Measurements from ENCODE around the gene PCSK2. TPM values are rescaled to one million over a fixed set of nuclear protein-coding genes. Genes with fewer than 3 reads are reported as not detected.

PCSK2 gene
- polyA plus RNA-seq, 2 of the 4 experiments (the other 2 are of a cell fraction), result 0.01 TPM; not detected in 1

DNA sequence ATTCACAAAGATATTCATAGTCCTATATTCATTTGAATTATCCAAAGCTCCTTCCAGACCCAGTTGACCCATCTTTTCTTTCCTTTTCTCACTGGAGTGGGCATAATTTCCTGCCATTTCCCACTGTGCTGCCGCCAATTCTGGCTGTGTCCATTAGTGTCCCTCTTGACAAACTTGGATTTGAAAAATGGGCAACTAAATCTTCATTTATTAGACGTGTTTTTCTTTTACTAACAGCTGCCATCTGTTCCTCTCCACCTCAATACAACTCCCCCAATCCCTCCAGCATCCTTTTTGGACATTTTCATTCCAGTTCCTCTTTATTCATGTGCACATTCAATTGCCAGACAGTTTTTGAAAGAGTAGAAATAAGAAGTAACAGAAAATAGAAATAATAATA, 90.5 kb downstream of the PCSK2 start:
- POLR2A ChIA-PET, result no interaction called here
- 0% methylated on average over 2 of the region's 2 CpGs for WGBS (ENCODE audit: missing lambda C conversion rate)
- FAIRE-seq, result no peak

DNA sequence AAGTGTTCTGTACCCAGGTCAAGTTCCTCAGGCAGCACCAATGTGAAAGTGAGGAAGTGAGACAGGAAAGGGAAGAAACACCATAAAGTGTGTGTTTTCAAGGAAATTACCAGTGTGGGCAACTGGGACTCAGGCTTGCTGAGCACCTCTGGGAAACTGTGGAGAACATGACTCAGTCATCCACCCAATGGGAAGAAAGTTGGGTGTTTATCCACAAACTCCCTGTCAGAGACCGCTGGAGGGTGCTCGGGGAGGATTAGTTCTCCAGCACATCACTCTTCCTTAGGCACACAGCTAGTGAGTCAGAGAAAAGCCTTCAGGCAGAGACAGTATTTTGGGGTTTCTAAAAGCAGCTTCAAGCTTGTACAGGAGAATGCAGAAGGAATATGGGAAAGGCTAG, 93.6 kb downstream of the PCSK2 start:
- POLR2A ChIA-PET, result no interaction called here
- Histone ChIP-seq H3K27ac (no peak overlapping the region), H3K9me3 (no peaks in the 10 kb centered on the region), H3K4me2 (no peak overlapping the region), H3K4me1 (no peaks in the 10 kb centered on the region), H3K4me3 (no peak overlapping the region)
- WGBS (ENCODE audit: missing lambda C conversion rate), result 2% methylated on average over 2 of the region's 2 CpGs
- CTCF ChIA-PET, result no interaction called here
- FAIRE-seq (no peak), ATAC-seq (no peak), DNase-seq (ENCODE audit: low read depth in 1 of 2, low spot score in 1 of 2) (no peak)
- TF ChIP-seq EP300 (IDR thresholded peaks at IDR 0.05) (no peak), POLR2AphosphoS2 (conservative IDR thresholded peaks at IDR 0.05; ENCODE audit: low read length) (no peak), JUNB (IDR thresholded peaks at IDR 0.05) (no peak), NFE2L2 (conservative IDR thresholded peaks at IDR 0.05; ENCODE audit: low read length) (no peak), EHMT2 (IDR thresholded peaks at IDR 0.05; ENCODE audit: low read depth) (no peak), HEYL (CRISPR knock-in tag; IDR thresholded peaks at IDR 0.05) (no peak), KDM5A (IDR thresholded peaks at IDR 0.05) (no peak), BHLHE40 (IDR thresholded peaks at IDR 0.05; ENCODE audit: low read depth, low read length) (no peak), POLR2A (IDR thresholded peaks at IDR 0.05; ENCODE audit: low read length) (no peak), RCOR1 (IDR thresholded peaks at IDR 0.05; ENCODE audit: low read depth, low read length) (no peak)
- TF ChIP-seq, protein P1, sequence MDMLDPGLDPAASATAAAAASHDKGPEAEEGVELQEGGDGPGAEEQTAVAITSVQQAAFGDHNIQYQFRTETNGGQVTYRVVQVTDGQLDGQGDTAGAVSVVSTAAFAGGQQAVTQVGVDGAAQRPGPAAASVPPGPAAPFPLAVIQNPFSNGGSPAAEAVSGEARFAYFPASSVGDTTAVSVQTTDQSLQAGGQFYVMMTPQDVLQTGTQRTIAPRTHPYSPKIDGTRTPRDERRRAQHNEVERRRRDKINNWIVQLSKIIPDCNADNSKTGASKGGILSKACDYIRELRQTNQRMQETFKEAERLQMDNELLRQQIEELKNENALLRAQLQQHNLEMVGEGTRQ (IDR thresholded peaks at IDR 0.05), result no peak
- TF ChIP-seq, protein P2, sequence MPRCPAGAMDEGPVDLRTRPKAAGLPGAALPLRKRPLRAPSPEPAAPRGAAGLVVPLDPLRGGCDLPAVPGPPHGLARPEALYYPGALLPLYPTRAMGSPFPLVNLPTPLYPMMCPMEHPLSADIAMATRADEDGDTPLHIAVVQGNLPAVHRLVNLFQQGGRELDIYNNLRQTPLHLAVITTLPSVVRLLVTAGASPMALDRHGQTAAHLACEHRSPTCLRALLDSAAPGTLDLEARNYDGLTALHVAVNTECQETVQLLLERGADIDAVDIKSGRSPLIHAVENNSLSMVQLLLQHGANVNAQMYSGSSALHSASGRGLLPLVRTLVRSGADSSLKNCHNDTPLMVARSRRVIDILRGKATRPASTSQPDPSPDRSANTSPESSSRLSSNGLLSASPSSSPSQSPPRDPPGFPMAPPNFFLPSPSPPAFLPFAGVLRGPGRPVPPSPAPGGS (IDR thresholded peaks at IDR 0.05), result no peak
- TF ChIP-seq, protein P3, sequence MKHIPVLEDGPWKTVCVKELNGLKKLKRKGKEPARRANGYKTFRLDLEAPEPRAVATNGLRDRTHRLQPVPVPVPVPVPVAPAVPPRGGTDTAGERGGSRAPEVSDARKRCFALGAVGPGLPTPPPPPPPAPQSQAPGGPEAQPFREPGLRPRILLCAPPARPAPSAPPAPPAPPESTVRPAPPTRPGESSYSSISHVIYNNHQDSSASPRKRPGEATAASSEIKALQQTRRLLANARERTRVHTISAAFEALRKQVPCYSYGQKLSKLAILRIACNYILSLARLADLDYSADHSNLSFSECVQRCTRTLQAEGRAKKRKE (CRISPR knock-in tag; IDR thresholded peaks at IDR 0.05; ENCODE audit: low read depth), result no peak

More for the DNA sequence above, 90.5 kb downstream of the PCSK2 start:
- DNase-seq (ENCODE audit: low read depth in 1 of 2, low spot score in 1 of 2), result no peak
- Histone ChIP-seq H3K9me3 (no peaks in the 10 kb centered on the region), H3K27ac (no peak overlapping the region), H3K4me3 (no peak overlapping the region), H3K4me1 (no peaks in the 10 kb centered on the region), H3K4me2 (no peak overlapping the region)
- TF ChIP-seq, protein P4, sequence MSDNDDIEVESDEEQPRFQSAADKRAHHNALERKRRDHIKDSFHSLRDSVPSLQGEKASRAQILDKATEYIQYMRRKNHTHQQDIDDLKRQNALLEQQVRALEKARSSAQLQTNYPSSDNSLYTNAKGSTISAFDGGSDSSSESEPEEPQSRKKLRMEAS (IDR thresholded peaks at IDR 0.05), result no peak
- TF ChIP-seq SMC3 (IDR thresholded peaks at IDR 0.05) (no peak), MAFK (IDR thresholded peaks at IDR 0.05; ENCODE audit: partially characterized antibody) (no peak), PHF8 (IDR thresholded peaks at IDR 0.05; ENCODE audit: borderline replicate concordance, low read depth) (no peak), NPAS2 (CRISPR knock-in tag; IDR thresholded peaks at IDR 0.05; ENCODE audit: borderline replicate concordance) (no peak), CEBPB (IDR thresholded peaks at IDR 0.05) (no peak), JUNB (IDR thresholded peaks at IDR 0.05) (no peak), EHF (CRISPR knock-in tag; IDR thresholded peaks at IDR 0.05) (no peak), MAZ (IDR thresholded peaks at IDR 0.05; ENCODE audit: borderline replicate concordance, low read depth, low read length) (no peak)
- TF ChIP-seq, protein P3 (CRISPR knock-in tag; IDR thresholded peaks at IDR 0.05; ENCODE audit: low read depth), result no peak
- TF ChIP-seq, protein P5, sequence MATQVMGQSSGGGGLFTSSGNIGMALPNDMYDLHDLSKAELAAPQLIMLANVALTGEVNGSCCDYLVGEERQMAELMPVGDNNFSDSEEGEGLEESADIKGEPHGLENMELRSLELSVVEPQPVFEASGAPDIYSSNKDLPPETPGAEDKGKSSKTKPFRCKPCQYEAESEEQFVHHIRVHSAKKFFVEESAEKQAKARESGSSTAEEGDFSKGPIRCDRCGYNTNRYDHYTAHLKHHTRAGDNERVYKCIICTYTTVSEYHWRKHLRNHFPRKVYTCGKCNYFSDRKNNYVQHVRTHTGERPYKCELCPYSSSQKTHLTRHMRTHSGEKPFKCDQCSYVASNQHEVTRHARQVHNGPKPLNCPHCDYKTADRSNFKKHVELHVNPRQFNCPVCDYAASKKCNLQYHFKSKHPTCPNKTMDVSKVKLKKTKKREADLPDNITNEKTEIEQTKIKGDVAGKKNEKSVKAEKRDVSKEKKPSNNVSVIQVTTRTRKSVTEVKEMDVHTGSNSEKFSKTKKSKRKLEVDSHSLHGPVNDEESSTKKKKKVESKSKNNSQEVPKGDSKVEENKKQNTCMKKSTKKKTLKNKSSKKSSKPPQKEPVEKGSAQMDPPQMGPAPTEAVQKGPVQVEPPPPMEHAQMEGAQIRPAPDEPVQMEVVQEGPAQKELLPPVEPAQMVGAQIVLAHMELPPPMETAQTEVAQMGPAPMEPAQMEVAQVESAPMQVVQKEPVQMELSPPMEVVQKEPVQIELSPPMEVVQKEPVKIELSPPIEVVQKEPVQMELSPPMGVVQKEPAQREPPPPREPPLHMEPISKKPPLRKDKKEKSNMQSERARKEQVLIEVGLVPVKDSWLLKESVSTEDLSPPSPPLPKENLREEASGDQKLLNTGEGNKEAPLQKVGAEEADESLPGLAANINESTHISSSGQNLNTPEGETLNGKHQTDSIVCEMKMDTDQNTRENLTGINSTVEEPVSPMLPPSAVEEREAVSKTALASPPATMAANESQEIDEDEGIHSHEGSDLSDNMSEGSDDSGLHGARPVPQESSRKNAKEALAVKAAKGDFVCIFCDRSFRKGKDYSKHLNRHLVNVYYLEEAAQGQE (IDR thresholded peaks at IDR 0.05), result no peak
- TF ChIP-seq, protein P1 (IDR thresholded peaks at IDR 0.05), result no peak
- TF ChIP-seq, protein P6, sequence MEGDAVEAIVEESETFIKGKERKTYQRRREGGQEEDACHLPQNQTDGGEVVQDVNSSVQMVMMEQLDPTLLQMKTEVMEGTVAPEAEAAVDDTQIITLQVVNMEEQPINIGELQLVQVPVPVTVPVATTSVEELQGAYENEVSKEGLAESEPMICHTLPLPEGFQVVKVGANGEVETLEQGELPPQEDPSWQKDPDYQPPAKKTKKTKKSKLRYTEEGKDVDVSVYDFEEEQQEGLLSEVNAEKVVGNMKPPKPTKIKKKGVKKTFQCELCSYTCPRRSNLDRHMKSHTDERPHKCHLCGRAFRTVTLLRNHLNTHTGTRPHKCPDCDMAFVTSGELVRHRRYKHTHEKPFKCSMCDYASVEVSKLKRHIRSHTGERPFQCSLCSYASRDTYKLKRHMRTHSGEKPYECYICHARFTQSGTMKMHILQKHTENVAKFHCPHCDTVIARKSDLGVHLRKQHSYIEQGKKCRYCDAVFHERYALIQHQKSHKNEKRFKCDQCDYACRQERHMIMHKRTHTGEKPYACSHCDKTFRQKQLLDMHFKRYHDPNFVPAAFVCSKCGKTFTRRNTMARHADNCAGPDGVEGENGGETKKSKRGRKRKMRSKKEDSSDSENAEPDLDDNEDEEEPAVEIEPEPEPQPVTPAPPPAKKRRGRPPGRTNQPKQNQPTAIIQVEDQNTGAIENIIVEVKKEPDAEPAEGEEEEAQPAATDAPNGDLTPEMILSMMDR (IDR thresholded peaks at IDR 0.05), result no peak
- CTCF ChIA-PET, result interaction anchor here (0.6 to 1.2 kb wide), 2 partner anchors 10 to 677 kb away, joined by 3 read pairs; no protein-coding TSS in a partner anchor
- no peak for ATAC-seq

All from A549 (cell line).